Thyroid gland (tissue), 4 donors: Measurements from ENCODE around the gene TLCD4.

Experiments
- CTCF ChIP-seq, 6 experiments: fragments of 200-600 bp in 3 of 6; fragments of 450-650 bp in 3 of 6; sonication (generic) in 3 of 6; IDR thresholded peaks; one replicate each; pipeline ENCODE4 v1.5.1; 2016 to 2019; ENCODE audit warnings: antibody characterized with exemption in 6 of 6, mild to moderate bottlenecking in 2 of 6, inconsistent platforms in 1 of 6, moderate library complexity in 1 of 6
- POLR2A ChIP-seq, 2 donors: fragments of 450-650 bp; IDR thresholded peaks; one replicate each; pipeline ENCODE4 v1.6.1; 2017; ENCODE audit warnings: antibody characterized with exemption in 2 of 2, mild to moderate bottlenecking in 2 of 2, moderate library complexity in 1 of 2

DNA sequence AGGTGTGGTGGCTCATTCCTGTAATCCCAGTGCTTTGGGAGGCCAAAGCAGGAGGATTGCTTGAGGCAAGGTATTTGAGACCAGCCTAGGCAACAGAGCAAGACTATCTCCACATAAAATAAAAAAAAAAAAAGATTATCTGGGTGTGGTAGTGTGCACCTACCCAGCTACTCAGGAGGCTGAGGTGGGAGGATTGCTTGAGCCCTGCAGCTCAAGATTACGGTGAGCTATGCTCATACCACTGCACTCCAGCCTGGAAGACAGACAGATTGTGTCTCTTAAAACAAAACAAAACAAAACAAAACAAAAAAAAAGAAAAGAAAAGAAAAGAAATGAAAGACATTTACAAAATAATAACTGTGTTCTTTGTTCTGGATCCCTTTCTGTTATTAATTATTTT lies 6.1 kb upstream of the TLCD4 start:
- TF ChIP-seq CTCF (IDR thresholded peaks at IDR 0.05) (no peak), POLR2A (IDR thresholded peaks at IDR 0.05) (no peak)
